Measurements from ENCODE around the gene PWWP2A.

PWWP2A gene

GRCh38 chr5:160133071-160133917 is 14.0 kb upstream of the PWWP2A start:
- no peak for DNase-seq

- DNase-seq: no peak
Measured at GRCh38 chr5:160129841-160130240, 10.6 kb upstream of the PWWP2A start.

GRCh38 chr5:160128632-160129031 is 9.4 kb upstream of the PWWP2A start:
- no peak for DNase-seq

DNA sequence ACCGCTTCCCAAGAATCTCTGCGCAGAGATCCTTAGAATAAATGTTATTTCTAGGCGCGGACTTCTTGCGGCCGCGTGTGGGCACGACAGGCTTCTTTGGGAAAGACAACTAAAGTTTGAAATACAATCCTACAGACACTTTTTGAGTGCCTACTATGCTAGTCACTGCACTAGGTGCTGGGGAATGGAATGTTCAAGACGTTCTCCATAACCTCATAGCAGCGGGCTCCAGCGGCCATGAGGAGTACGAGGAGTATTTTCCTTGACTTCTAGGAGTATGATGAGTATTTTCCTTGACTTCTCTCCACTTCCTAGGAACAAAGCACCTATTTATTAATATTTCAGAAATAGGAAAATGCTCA is 636 bp upstream of the PWWP2A start:
- DNase-seq: no peak

DNA sequence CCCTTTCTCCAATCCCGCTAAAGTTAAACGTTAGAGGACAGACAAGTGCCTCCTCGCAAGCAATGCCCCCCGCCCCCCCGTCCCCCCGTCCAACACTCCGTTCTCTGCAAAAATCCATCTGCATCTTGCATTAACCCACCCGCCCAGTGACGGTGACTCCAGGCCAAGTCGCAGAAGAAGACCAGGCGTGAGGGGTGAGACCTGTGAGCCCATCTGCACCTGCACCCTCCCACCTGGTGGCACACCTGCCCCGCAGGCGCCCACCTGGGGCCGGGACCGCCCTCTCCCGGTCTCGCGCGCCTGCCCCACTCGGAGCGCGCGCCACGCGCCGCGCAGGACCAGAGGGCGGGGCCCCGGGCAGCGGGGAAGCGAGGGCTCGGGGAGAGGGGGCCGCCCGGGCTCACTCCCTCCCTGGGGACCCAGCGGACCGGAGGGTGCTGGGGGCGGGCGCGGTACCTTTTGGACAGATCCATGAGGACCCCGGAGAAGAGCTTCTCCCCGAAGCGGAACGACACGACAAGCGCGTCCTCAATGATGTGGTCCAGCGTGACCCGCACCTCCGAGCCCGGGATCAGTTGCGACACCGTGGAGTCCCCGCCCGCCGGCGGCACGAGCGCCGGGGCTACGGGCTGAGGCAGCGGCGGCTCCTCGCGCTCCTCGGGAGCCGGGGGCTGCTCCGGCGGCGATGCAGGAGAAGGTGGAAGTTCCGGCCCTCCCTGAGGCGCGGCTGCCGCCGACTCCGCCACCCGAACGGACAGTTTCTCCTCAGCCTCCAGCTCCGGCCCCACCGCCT is 705 bp downstream of the PWWP2A start:
- DNase-seq: peak; percentile 73

GRCh38 chr5:160116991-160117390 is 2.3 kb downstream of the PWWP2A start:
- DNase-seq: no peak

DNA sequence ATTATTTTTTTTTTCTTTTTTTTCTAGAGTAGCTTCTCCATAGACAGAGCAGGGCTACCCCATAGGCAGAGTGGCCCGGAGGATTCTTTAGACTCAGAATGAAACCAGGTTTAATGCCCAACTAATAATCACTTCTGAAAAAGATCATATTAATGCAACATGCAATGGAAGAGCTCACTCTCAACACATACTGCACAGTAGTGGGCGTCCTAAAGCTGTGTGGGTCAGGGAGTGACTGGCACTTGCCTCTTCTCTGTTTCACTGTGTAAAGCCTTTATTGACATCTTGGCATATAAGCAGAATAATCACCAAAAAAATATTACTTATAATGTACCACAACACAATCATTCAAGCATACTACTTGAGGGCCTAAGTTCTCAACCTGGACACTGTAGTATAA is 11.1 kb downstream of the PWWP2A start:
- no peak for DNase-seq

GRCh38 chr5:160105686-160106360 is 13.4 kb downstream of the PWWP2A start:
- no peak for DNase-seq

DNA sequence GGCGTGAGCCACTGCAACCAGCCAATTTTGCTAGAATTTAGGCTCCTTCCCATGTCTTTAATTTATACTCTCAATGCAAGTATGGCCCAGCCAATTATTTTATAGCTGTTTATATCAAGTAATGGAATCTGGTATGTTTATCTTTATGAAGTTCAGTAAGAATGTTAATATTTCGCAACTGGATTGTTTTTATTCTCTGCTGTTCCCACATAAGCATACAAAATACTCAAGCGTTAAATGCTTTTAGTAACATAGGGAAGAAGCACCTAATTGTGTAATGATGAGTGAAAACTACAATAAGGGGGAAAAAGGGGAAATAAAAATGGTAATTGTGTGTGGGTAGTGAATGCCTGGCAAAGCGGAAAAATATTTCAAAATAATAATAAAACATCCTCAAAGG is 21.3 kb downstream of the PWWP2A start:
- DNase-seq: no peak

DNA sequence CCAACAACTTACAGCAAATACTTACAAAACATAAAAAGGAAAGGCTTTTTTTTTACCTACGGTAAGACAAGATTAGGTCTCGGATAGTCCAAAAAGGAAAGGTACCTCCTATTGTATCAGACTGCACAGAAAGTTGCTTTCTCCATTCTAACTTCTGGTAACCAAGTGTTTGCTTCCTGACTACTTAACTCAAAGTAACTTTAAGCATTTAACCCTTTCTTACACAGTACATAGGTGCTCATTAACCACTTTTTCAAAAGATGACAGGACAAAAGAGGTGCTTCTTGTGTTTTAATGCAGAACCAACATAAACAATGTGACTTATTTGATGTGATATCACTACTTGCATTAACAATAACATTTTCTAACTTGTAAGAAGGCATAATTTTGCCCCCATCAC is 23.1 kb downstream of the PWWP2A start:
- no peak for DNase-seq

- DNase-seq: no peak
Measured at GRCh38 chr5:160092960-160093707, 26.1 kb downstream of the PWWP2A start.

- no peak for DNase-seq
Measured at GRCh38 chr5:160092514-160092913, 26.7 kb downstream of the PWWP2A start.

- no peak for DNase-seq
Measured at GRCh38 chr5:160090059-160090458, 29.2 kb downstream of the PWWP2A start.

DNA sequence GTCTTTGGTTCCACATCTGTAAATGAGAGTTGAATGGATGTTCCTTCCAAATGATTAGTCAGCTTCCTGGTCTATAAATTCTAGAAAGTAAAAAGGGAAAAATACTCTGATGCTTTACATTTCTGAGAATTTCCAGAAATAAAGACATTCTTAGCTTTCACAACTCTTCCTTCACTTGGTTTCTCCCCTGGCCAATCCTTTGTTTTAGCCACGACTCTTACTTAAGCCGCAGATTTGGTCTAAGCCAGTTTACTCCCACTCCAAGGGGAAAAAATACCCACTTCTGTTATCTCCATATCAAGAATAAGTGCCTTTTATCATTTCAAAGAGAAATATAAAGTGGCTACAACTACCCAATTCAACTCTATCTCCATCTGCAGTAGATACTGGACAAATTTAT is 29.7 kb downstream of the PWWP2A start:
- no peak for DNase-seq

GRCh38 chr5:160088805-160089204 is 30.4 kb downstream of the PWWP2A start:
- DNase-seq: no peak

DNA sequence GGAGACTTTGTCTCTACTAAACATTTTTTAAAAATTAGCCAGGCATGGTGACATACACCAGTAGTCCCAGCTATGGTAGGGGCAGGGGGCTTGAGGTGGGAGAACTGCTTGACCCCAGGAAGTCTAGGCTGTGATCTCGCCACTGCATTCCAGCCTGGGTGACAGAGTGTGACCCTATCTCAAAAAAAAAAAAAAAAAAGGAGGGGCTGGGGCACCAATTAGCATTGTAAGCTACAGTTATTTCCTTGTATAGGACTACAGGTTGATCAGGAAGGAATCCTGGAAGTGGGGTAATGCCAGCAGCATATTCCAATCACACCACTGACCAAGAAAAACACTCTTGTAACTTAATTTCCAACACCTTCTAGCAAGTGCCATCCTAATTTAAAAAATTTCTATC is 32.1 kb downstream of the PWWP2A start:
- DNase-seq: no peak

- no peak for DNase-seq
Measured at GRCh38 chr5:160084144-160084543, 35.1 kb downstream of the PWWP2A start.

GRCh38 chr5:160083501-160083900 is 35.7 kb downstream of the PWWP2A start:
- no peak for DNase-seq

DNA sequence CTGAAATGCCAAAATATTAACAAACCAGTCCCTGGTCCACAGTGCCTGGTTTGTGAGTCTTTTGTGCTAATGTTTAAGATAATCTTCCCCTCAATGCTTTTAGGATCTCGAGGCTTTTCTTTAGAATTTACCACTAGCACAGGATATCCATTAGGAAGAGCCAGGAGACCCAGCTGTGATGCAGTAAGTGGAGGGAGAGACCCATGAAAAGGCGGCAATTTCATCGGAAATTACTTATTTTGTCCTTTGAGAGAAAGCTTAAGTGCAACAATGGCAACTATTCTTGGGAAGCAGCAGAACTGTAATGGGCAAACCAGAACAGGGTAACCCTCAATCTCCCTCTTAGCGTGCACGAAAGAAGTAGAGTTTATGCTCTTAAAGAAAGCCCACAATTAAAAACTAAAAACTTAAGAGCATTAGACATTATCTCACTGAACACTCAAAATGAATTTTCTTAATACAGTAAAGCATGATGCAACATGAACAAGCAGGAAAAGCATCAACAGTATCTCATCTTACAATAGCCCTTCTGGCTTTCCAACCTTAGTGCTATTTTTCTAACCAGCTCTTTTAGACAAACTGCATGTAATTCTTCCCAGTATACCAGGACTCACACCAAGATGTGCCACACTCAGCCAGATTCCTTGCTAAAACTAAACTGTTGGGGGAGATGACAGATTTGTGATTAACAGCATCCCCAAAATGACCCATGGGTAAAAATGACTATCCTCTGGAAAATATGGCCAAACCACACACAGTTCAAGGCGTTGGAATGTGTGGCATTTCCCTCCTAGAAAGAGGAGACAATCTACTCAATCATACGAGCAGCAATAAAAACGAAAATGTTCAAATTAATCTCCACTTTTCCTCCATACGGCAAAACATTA is 36.4 kb downstream of the PWWP2A start:
- no peak for DNase-seq

- DNase-seq: no peak
Measured at GRCh38 chr5:160081495-160081894, 37.8 kb downstream of the PWWP2A start.

GRCh38 chr5:160079753-160080152 is 39.5 kb downstream of the PWWP2A start:
- DNase-seq: no peak

DNA sequence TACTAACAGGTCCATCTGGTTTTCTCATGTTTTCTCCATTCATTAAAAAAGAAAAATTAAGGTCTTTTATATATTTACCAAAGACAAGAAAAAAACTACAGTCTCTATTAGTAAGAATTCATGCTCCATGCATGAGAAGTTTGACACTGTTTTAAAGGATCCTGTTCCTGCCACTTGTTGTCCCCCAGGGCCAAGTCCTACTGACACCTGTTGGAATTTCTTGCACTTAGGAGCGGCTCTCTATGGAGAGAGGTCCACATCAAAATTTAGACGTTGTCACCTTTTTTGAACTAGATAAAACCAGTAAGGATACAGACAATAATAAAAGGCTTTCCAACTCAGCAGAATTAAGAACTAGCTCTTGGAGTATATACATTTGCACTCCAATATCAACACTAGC is 42.3 kb downstream of the PWWP2A start:
- DNase-seq: no peak

All from activated CD8-positive, alpha-beta memory T cell treated with anti-CD3 and anti-CD28 coated beads, Interleukin-2, amount 50 U/mL, for 48 hours (primary cell).